Mesenchymal stem cell (in vitro differentiated cells and primary cell): ENCODE results near the gene MLANA. TPM values are rescaled to one million over a fixed set of nuclear protein-coding genes. Genes with fewer than 3 reads are reported as not detected.
A peak's percentile ranks its signal among the peaks of the same experiment; 100 is the strongest.

ENCODE experiments used
- DNase-seq: peaks from one replicate; pipeline ENCODE4 v3.0.0-alpha.2; 2013
- H2AFZ ChIP-seq: one replicate; pipeline ENCODE4 v1.6.1; 2013; ENCODE audit warnings: low read depth, mild to moderate bottlenecking, control low read depth, inconsistent platforms, low read length, moderate library complexity
- H2AK5ac ChIP-seq: 2 replicates; pipeline ENCODE4 v1.6.1; 2013; ENCODE audit warnings: low read length, moderate library complexity, mild to moderate bottlenecking, inconsistent platforms; ENCODE audit not compliant: severe bottlenecking
- H2BK120ac ChIP-seq: one replicate; pipeline ENCODE4 v1.6.1; 2013; ENCODE audit warnings: low read depth, mild to moderate bottlenecking, inconsistent platforms, low read length, moderate library complexity
- H2BK12ac ChIP-seq, 2 experiments: one replicate each; pipeline ENCODE4 v1.6.1; 2013; ENCODE audit warnings: inconsistent platforms in 2 of 2, low read length in 2 of 2, mild to moderate bottlenecking in 2 of 2, moderate library complexity in 2 of 2, control low read depth in 1 of 2
- H2BK15ac ChIP-seq: one replicate; pipeline ENCODE4 v1.6.1; 2013; ENCODE audit warnings: mild to moderate bottlenecking, low read depth, inconsistent platforms; ENCODE audit not compliant: poor library complexity, severe bottlenecking
- H2BK5ac ChIP-seq: 2 replicates; pipeline ENCODE4 v1.6.1; 2013; ENCODE audit warnings: low read depth, mild to moderate bottlenecking, low read length, control low read depth, inconsistent platforms; ENCODE audit not compliant: poor library complexity, severe bottlenecking
- H3K14ac ChIP-seq, 2 experiments: one replicate each; pipeline ENCODE4 v1.6.1; 2013; ENCODE audit warnings: inconsistent platforms in 2 of 2, low read length in 2 of 2, control low read depth in 1 of 2, mild to moderate bottlenecking in 1 of 2, moderate library complexity in 1 of 2
- H3K18ac ChIP-seq, 2 experiments: one replicate each; pipeline ENCODE4 v1.6.1; 2013; ENCODE audit warnings: inconsistent platforms in 2 of 2, low read length in 2 of 2, control low read depth in 1 of 2, low read depth in 1 of 2, mild to moderate bottlenecking in 1 of 2
- H3K23ac ChIP-seq, 2 experiments: one replicate each; pipeline ENCODE4 v1.6.1; 2013; ENCODE audit warnings: inconsistent platforms in 2 of 2, low read length in 2 of 2, mild to moderate bottlenecking in 2 of 2, moderate library complexity in 2 of 2, control low read depth in 1 of 2
- H3K27ac ChIP-seq: 2 replicates; pipeline ENCODE4 v1.5.1; 2013; ENCODE audit warnings: mild to moderate bottlenecking, moderate library complexity, low read length, control low read depth, inconsistent platforms; ENCODE audit not compliant: poor library complexity, severe bottlenecking
- H3K27me3 ChIP-seq, 2 experiments: 2 replicates each; pipeline versions ENCODE4 v1.6.1 to v1.7.0; 2013; ENCODE audit warnings: low read length in 2 of 2, mild to moderate bottlenecking in 2 of 2, moderate library complexity in 2 of 2, control low read depth in 1 of 2, inconsistent platforms in 1 of 2; ENCODE audit not compliant: control insufficient read depth in 1 of 2, insufficient read depth in 1 of 2
- H3K36me3 ChIP-seq, 2 experiments: 2 replicates each; pipeline versions ENCODE4 v1.6.1 to v1.7.0; 2013; ENCODE audit warnings: low read length in 2 of 2, control low read depth in 1 of 2, inconsistent platforms in 1 of 2, low read depth in 1 of 2, mild to moderate bottlenecking in 1 of 2; ENCODE audit not compliant: insufficient read depth in 2 of 2, control insufficient read depth in 1 of 2
- H3K4ac ChIP-seq, 2 experiments: one replicate each; pipeline ENCODE4 v1.6.1; 2013; ENCODE audit warnings: inconsistent platforms in 2 of 2, low read length in 2 of 2, mild to moderate bottlenecking in 2 of 2, moderate library complexity in 2 of 2, control low read depth in 1 of 2, low read depth in 1 of 2
- H3K4me1 ChIP-seq: 2 replicates; pipeline ENCODE4 v1.6.1; 2013; ENCODE audit warnings: low read depth, low read length, control low read depth; ENCODE audit not compliant: control insufficient read depth, insufficient read depth
- H3K4me2 ChIP-seq: 2 replicates; pipeline ENCODE4 v1.6.1; 2013; ENCODE audit warnings: low read length, mild to moderate bottlenecking, inconsistent platforms; ENCODE audit not compliant: poor library complexity, severe bottlenecking
- H3K4me3 ChIP-seq, 2 experiments: 2 replicates each; pipeline versions ENCODE4 v1.5.1 to v1.7.0; 2013; ENCODE audit warnings: low read length in 2 of 2, mild to moderate bottlenecking in 2 of 2, control low read depth in 1 of 2, low read depth in 1 of 2; ENCODE audit not compliant: insufficient read depth in 1 of 2
- H3K79me1 ChIP-seq: replicated peaks from 2 replicates; pipeline ENCODE4 v1.6.1; 2013; ENCODE audit warnings: mild to moderate bottlenecking, control low read depth, low read length, inconsistent platforms; ENCODE audit not compliant: poor library complexity, severe bottlenecking
- H3K9ac ChIP-seq: 2 replicates; pipeline ENCODE4 v1.7.0; 2013; ENCODE audit warnings: mild to moderate bottlenecking, low read length, moderate library complexity
- H3K9me3 ChIP-seq: 2 replicates; pipeline ENCODE4 v1.7.0; 2013; ENCODE audit warnings: mild to moderate bottlenecking, low read length; ENCODE audit not compliant: control insufficient read depth
- H4K8ac ChIP-seq: one replicate; pipeline ENCODE4 v1.6.1; 2013; ENCODE audit warnings: inconsistent platforms, mild to moderate bottlenecking, low read length, moderate library complexity
- H4K91ac ChIP-seq: one replicate; pipeline ENCODE4 v1.6.1; 2013; ENCODE audit warnings: mild to moderate bottlenecking, low read length, inconsistent platforms
- WGBS: methylation state at CpG from one replicate; pipeline ENCODE4 v1.1.7; 2013; ENCODE audit warnings: mixed read lengths; 5-methylcytosine and 5-hydroxymethylcytosine counted together
- polyA plus RNA-seq, 2 experiments: library from polyadenylated mRNA; stranded (reverse); fragments of 200-250 nt; gene quantifications; one replicate each; pipeline ENCODE4 v1.2.3, GENCODE V29; 2013

The MLANA gene, protein sequence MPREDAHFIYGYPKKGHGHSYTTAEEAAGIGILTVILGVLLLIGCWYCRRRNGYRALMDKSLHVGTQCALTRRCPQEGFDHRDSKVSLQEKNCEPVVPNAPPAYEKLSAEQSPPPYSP
- polyA plus RNA-seq (2013, experiment 1 of 2): not detected
- polyA plus RNA-seq (2013, experiment 2 of 2): not detected

DNA sequence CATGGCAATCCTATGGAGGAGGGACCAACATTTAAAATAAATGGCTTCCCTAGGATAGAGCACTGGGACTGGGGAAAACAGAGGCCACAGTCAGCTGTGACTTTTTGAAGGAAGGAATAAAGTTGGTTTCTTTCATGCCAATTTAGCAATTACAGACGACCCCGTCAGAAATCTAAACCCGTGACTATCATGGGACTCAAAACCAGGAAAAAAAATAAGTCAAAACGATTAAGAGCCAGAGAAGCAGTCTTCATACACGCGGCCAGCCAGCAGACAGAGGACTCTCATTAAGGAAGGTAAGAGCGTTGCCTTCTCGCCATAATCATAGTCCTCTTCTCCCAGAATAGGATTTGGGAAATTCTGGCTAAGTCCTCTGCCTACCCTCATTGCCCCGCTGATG lies at the start of gene MLANA:
TSS of gene MLANA (plus strand) at position 249 of the 400 bp plus-strand sequence. CDS start 1,586 bp downstream, outside the sequence.
- Histone ChIP-seq H2BK5ac (no peak within 1 kb of the TSS), H2BK15ac (no peak within 1 kb of the TSS), H3K4me1 (peaks cover 8% of the 10 kb centered on the region), H4K8ac (no peak within 1 kb of the TSS), H3K4ac (peak within 1 kb of the TSS in 1 of 2 experiments; percentile 24), H4K91ac (no peak within 1 kb of the TSS), H2BK12ac (peak within 1 kb of the TSS; percentile 30 to 85), H3K27me3 (peaks cover 0 to 4% of the 10 kb centered on the region in 2 experiments), H3K27ac (no peak within 1 kb of the TSS), H3K18ac (peak within 1 kb of the TSS in 1 of 2 experiments; percentile 10), H2AK5ac (no peak within 1 kb of the TSS), H3K14ac (no peak within 1 kb of the TSS), H3K36me3 (peaks cover 2 to 3% of the 10 kb centered on the region in 2 experiments), H3K79me1 (no peaks in the 10 kb centered on the region), H3K4me2 (no peak within 1 kb of the TSS), H3K9ac (no peak within 1 kb of the TSS), H3K4me3 (no peak within 1 kb of the TSS), H3K23ac (no peak within 1 kb of the TSS), H2BK120ac (no peak within 1 kb of the TSS), H3K9me3 (no peaks in the 10 kb centered on the region), H2AFZ (no peak within 1 kb of the TSS)
- no peak for DNase-seq
- 97% methylated on average over 9 of the region's 9 CpGs for WGBS

- Histone ChIP-seq H2BK12ac (peak overlapping the region; percentile 41 to 74), H3K4me1 (peaks cover 13% of the 10 kb centered on the region), H3K18ac (peak overlapping the region; percentile 46 to 68), H4K91ac (no peak overlapping the region), H3K4ac (peak overlapping the region in 1 of 2 experiments; percentile 13), H2AFZ (no peak overlapping the region), H3K4me2 (no peak overlapping the region), H2BK15ac (no peak overlapping the region), H3K23ac (no peak overlapping the region), H4K8ac (peak overlapping the region; percentile 69), H3K14ac (no peak overlapping the region), H3K27me3 (no peaks in the 10 kb centered on the region), H3K27ac (no peak overlapping the region), H2BK120ac (no peak overlapping the region), H3K36me3 (no peaks in the 10 kb centered on the region), H3K79me1 (no peaks in the 10 kb centered on the region), H2BK5ac (no peak overlapping the region), H3K9me3 (no peaks in the 10 kb centered on the region), H3K9ac (no peak overlapping the region), H3K4me3 (no peak overlapping the region), H2AK5ac (peak overlapping the region; percentile 25)
- no peak for DNase-seq
- WGBS: 96% methylated on average over 9 of the region's 12 CpGs
Measured at GRCh38 chr9:5841771-5842573, 48.7 kb upstream of the MLANA start.

DNA sequence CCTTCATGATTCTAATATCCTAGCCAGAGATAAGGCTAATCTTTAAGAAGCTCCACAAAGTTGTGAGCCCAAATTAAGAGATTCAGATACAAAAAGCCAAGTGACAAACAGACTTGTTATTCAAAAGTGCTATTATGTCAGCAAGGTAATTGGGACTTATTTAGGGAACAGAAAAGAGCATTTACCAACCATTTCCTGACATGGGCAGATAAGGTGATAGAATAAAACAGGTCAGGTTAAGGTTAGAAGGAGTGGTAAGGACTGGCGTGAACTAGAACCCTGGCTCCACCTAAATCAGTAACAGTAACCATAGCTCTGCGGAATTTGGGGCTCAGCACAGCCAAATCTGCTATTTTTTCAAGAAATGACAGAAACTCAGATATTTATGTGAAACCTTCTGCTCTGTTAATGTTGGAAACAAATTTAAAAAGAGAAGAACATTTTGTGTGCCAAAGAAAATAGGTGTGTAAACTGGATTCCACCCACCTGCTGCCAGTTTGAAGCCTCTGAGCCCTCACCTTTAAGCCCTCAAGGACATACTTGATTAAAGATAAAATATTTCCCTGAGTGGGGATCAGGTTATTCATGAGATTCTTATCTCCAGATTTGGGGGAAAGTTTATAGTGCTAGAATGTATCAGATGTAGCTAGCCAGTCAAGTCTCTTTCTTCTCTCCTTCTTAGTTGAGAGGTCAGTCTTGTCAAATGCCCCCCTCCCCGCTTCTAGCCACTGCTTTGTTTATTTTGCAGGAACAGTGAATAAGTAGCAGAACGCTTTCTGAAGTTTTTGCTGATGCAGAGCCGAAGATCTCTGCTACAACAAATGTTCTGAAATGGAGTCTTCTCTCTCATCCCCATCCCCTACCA lies 47.5 kb upstream of the MLANA start:
- Histone ChIP-seq H3K36me3 (no peaks in the 10 kb centered on the region), H2BK12ac (peak overlapping the region; percentile 80 to 93), H3K23ac (no peak overlapping the region), H3K27ac (peak overlapping the region; percentile 98), H4K91ac (peak overlapping the region; percentile 84), H3K79me1 (no peaks in the 10 kb centered on the region), H2BK5ac (no peak overlapping the region), H3K4me1 (peaks cover 14% of the 10 kb centered on the region), H3K9me3 (no peaks in the 10 kb centered on the region), H3K18ac (peak overlapping the region; percentile 85), H3K27me3 (no peaks in the 10 kb centered on the region), H2AFZ (no peak overlapping the region), H2AK5ac (peak overlapping the region; percentile 88), H3K9ac (no peak overlapping the region), H3K14ac (no peak overlapping the region), H3K4ac (peak overlapping the region in 1 of 2 experiments; percentile 93), H3K4me3 (no peak overlapping the region), H4K8ac (peak overlapping the region; percentile 52), H2BK120ac (peak overlapping the region; percentile 96), H3K4me2 (peak overlapping the region; percentile 36), H2BK15ac (no peak overlapping the region)
- DNase-seq: no peak
- WGBS: 26% methylated on average over 5 of the region's 5 CpGs
